ENCODE data around the gene RAB36.
A peak's percentile ranks its signal among the peaks of the same experiment; 100 is the strongest.

The RAB36 gene

DNA sequence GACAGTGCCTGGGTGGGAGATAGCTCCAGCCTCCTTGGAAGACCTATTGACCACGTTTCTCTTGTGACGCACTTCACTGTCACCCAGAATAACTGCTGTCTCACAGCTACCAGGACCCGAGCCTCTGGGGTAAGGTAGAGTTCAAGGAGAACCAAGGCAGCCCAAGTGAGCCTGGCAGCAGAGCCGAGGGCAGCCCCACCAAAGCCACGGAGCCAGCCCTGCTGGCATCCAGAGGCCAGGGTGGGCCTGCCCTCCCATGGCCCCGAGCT, 36.3 kb upstream of the RAB36 start:
- H3K4me3 ChIP-seq (replicated peaks; ENCODE audit: low read depth, low read length), result no peak overlapping the region
- no peak for DNase-seq (ENCODE audit: low read depth)
- TF ChIP-seq, protein P1, sequence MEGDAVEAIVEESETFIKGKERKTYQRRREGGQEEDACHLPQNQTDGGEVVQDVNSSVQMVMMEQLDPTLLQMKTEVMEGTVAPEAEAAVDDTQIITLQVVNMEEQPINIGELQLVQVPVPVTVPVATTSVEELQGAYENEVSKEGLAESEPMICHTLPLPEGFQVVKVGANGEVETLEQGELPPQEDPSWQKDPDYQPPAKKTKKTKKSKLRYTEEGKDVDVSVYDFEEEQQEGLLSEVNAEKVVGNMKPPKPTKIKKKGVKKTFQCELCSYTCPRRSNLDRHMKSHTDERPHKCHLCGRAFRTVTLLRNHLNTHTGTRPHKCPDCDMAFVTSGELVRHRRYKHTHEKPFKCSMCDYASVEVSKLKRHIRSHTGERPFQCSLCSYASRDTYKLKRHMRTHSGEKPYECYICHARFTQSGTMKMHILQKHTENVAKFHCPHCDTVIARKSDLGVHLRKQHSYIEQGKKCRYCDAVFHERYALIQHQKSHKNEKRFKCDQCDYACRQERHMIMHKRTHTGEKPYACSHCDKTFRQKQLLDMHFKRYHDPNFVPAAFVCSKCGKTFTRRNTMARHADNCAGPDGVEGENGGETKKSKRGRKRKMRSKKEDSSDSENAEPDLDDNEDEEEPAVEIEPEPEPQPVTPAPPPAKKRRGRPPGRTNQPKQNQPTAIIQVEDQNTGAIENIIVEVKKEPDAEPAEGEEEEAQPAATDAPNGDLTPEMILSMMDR (IDR thresholded peaks at IDR 0.05; ENCODE audit: low read length, missing control alignments), result no peak

DNA sequence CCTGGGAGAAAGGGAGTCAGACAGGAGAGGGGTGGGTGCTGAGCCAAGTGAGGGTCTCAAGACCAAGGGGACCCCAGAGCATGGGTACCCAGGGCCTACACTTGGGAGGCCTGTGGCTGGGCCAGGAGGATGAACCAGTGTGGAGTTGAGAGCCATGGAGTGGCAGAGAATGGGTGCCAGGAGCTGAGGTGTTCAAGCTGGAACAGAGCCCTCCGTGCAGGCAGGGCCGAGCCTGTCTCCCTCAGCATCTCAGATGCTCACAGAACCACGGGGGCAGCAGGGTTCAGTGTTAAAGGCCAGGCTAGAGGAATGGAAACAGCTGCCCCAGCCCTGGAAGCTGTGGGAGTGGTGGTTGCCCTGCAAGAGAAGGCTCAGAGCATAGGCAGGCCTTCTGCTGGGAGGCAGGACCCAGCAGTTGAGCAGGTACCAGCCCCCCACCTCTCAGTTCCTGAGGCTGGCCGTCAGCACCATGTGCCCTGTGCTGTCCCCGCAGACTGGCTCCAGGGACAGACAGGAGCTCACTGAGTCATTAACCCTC, 35.8 kb upstream of the RAB36 start:
- no peak overlapping the region for H3K4me3 ChIP-seq (replicated peaks; ENCODE audit: low read depth, low read length)
- DNase-seq (ENCODE audit: low read depth), result no peak
- TF ChIP-seq, protein P1 (IDR thresholded peaks at IDR 0.05; ENCODE audit: low read length, missing control alignments), result no peak

DNA sequence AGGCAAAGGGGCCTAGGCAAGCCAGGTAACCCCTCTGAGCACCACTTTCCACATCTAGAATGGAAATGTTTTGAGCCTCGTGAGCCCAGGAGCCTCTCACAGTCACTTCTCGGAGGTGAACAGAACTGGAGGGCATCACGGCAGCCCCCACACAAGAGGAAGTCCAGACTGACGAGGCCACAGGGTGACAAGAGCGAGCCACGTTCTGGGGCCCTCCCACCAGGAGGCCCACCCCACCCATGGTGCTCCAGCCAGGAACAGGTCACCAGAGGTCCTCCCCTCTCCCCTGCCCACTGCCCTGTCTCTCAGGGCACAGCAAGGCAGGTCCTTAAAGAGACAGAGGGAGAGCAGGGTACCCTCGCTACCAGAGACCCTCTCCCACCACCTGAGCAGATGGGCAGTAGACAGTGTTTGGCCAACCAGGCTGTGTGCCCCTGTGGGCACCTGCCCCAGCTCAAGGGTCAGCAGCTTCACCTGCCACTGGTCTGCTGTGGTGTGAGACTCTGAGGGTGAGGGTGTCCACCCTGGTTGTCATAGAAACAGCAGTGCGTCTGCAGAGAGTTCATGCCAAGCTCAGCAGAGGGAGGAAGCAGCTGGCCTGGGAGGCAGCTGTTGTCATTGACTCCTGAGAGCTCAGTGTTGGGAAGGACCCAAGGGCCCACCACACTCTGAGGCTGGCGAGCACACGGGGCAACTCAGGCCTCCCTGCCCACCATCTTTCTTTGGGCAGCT, 34.9 kb upstream of the RAB36 start:
- DNase-seq (ENCODE audit: low read depth), result no peak
- no peak overlapping the region for H3K4me3 ChIP-seq (replicated peaks; ENCODE audit: low read depth, low read length)
- TF ChIP-seq, protein P1 (IDR thresholded peaks at IDR 0.05; ENCODE audit: low read length, missing control alignments), result no peak

DNA sequence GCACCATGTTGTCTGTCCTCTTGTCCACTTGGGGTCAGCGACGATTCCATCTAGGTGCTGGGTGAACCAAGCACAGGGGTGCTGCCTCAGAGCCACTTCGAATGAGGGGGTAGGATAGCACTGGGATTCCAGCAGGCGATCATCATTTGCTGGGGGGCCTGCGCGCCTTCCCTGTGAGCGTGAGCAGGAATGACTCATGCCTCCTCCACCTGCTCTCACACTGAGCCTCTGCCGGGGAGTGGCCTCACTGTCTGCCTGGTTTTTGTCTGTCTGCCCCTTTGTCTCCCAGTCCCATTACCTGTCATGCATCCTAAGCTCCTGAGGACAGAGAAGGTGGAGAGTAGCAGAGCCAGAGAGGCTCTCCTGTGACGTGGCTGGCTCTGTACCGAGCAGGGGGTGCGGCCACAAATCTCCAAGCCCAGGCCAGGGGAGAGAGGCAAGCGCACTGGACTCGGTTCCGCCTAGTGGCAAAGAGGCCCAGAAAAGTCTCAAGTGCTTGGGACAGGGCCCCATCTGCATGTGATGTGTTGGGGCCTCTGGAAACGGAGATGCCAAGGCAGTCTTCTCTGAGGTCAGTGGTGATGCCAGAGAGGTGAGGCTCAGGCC, 34.3 kb upstream of the RAB36 start:
- DNase-seq (ENCODE audit: low read depth), result no peak
- TF ChIP-seq, protein P1 (IDR thresholded peaks at IDR 0.05; ENCODE audit: low read length, missing control alignments), result no peak
- H3K4me3 ChIP-seq (replicated peaks; ENCODE audit: low read depth, low read length), result no peak overlapping the region

DNA sequence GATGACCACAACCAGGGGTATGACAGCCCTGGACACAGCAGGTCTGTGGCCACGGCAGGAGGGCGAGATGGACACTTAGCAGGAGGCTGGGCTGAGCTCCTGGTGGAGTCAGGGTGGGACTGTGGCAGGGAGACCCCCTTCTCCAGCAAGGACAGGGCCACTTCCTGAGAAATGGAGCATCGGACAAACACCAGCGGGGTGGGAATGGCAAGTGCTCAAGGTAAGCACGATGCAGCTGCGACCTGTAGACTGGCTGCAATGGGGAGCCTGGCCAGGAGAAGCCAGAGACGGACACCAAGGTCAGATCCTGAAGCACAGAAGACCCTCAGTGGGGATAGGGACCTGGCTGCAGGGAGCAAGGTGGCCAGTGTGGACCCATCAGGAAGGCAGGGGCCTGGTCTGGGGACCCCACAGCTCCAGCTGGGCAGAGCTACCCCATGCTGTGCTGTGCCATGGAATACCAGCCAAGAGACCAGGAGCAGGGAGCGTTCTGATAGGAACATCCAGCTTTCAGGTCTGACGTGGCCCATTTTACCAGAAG, 32.7 kb upstream of the RAB36 start:
- no peak for DNase-seq (ENCODE audit: low read depth)
- TF ChIP-seq, protein P1 (IDR thresholded peaks at IDR 0.05; ENCODE audit: low read length, missing control alignments), result no peak
- no peak overlapping the region for H3K4me3 ChIP-seq (replicated peaks; ENCODE audit: low read depth, low read length)

DNA sequence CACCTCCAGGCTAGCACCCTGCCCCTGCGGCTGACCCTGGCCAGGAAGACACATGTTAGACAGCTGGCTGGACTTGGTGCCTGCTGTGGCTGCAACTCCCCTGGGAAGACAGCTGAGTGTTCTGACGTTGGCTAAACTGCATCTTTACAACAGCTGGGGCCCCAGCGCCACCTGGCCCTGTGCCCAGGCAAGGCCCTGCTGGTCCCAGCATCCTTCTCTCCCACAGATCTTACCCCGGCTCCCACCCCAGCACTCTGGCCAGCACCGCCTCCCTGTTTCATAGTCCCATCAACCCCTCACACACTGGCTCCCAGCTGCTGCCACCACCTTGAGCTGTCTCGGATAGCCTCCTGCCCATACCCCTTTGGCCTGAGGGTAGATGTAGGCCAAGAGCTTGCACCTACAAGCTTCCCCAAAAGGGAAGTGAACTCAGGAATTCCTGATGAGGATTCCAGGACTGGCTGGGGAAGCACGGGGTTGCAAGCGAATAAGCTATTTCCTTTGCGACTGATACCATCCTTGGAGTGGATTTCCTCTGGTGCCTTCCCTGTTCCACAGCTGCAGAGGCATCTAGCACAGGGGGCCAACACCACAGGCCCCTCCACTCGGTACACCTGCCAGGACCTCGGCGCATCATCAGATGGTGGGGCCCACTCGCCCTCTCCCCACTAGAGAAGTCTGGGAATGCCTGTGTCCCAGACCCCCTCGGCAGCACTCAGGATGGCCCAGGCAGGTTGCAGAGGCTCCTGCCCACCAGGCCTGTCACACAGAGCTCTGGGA, 32.0 kb upstream of the RAB36 start:
- no peak overlapping the region for H3K4me3 ChIP-seq (replicated peaks; ENCODE audit: low read depth, low read length)
- TF ChIP-seq, protein P1 (IDR thresholded peaks at IDR 0.05; ENCODE audit: low read length, missing control alignments), result no peak
- peak; percentile 52 for DNase-seq (ENCODE audit: low read depth)

All from fibroblast of pulmonary artery (primary cell).